ENCODE results near the gene CTAG1A. TPM values are rescaled to one million over a fixed set of nuclear protein-coding genes. Genes with fewer than 3 reads are reported as not detected.
"Not testable (repeated sequence)": the region's sequence is repeated elsewhere in the genome, so short reads cannot be mapped to it uniquely, and the experiment has no call there.

CTAG1A gene
- polyA plus RNA-seq, 1 experiment = not detected

DNA sequence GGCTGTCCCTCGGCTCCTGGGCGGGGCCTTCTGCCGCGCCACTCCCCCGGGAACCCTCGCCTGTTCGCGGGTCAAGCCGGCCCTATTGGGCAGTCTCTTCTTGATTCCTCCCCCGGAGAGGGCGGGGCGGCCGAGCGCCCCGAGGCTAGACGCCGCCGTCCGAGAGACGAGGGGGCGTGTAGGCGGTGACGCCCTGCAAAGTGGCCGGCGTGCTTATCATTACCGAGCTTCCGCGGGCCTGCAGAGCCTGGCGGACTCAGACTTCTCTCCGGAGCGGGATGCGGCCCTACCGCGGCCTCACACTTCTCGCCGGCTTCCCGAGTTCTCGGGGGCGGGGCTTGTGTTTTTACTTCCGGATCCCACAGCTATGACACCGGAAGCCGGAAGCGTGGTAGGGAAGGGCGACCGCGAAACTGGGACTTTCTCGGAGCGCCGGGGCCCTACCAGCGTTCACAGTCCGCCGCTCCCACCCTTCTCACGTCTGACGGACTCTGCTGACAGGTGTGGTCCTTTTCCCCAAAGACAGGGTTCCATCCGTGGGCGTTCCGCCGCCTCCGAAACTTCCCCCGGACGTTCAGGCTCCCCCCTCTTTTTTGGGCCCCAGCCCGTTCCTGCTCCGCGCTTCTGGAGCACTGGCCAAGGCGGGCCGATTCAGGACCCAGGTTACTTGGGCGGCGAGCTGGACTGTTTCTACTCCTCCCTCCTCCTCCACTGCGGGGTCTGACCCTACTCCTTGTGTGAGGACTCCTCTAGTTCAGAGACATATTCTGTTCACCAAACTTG, 37.5 kb upstream of the CTAG1A start, which contains the start of gene IKBKG:
IKBKG (plus strand) TSS at position 376 of the 783 bp plus-strand sequence. CDS start 4,383 bp downstream, outside the sequence.
- DNase-seq (ENCODE audit: low read depth, low spot score) = peak; percentile 74
- no peaks in the 10 kb centered on the region for H3K27me3 ChIP-seq (ENCODE audit: control insufficient read depth, insufficient read depth, low read length)
- TF ChIP-seq, protein P1, sequence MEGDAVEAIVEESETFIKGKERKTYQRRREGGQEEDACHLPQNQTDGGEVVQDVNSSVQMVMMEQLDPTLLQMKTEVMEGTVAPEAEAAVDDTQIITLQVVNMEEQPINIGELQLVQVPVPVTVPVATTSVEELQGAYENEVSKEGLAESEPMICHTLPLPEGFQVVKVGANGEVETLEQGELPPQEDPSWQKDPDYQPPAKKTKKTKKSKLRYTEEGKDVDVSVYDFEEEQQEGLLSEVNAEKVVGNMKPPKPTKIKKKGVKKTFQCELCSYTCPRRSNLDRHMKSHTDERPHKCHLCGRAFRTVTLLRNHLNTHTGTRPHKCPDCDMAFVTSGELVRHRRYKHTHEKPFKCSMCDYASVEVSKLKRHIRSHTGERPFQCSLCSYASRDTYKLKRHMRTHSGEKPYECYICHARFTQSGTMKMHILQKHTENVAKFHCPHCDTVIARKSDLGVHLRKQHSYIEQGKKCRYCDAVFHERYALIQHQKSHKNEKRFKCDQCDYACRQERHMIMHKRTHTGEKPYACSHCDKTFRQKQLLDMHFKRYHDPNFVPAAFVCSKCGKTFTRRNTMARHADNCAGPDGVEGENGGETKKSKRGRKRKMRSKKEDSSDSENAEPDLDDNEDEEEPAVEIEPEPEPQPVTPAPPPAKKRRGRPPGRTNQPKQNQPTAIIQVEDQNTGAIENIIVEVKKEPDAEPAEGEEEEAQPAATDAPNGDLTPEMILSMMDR (IDR thresholded peaks at IDR 0.05; ENCODE audit: low read depth, low read length) = no peak
- no peaks in the 10 kb centered on the region for H3K9me3 ChIP-seq (ENCODE audit: control insufficient read depth, insufficient read depth, low read length)
- POLR2A ChIA-PET = interaction anchor here (0.9 kb wide), 1 partner anchor 30 kb away, joined by 3 read pairs; no protein-coding TSS in a partner anchor
- CTCF ChIA-PET = interaction anchor here (1.4 kb wide), 1 partner anchor 202 kb away, joined by 5 read pairs; no protein-coding TSS in a partner anchor
- H3K4me3 ChIP-seq (ENCODE audit: low read depth, low read length) = peak within 1 kb of the TSS; percentile 79
- peak within 1 kb of the TSS; percentile 93 for H3K27ac ChIP-seq (ENCODE audit: low read depth, low read length)

DNA sequence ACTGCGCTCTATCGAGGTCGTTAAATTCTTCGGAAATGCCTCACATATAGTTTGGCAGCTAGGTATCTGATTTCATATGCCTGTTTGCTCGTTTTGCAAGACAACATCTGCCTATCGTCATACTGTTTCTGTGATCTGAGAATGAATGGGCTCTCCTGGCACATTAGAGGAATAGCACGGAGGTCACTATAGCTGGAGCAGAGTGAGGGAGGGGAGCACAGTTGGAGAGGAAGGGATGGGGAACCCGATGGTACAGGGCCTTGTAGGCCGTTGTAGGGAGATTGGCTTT, 37.0 kb upstream of the CTAG1A start:
- H3K4me3 ChIP-seq (ENCODE audit: low read depth, low read length) = peak overlapping the region; percentile 79
- no peaks in the 10 kb centered on the region for H3K9me3 ChIP-seq (ENCODE audit: control insufficient read depth, insufficient read depth, low read length)
- TF ChIP-seq, protein P1 (IDR thresholded peaks at IDR 0.05; ENCODE audit: low read depth, low read length) = no peak
- ChIA-PET CTCF (interaction anchor here (1.4 kb wide), 1 partner anchor 202 kb away, joined by 5 read pairs; no protein-coding TSS in a partner anchor), POLR2A (no interaction called here)
- H3K27ac ChIP-seq (ENCODE audit: low read depth, low read length) = peak overlapping the region; percentile 93
- DNase-seq (ENCODE audit: low read depth, low spot score) = no peak
- H3K27me3 ChIP-seq (ENCODE audit: control insufficient read depth, insufficient read depth, low read length) = no peaks in the 10 kb centered on the region

DNA sequence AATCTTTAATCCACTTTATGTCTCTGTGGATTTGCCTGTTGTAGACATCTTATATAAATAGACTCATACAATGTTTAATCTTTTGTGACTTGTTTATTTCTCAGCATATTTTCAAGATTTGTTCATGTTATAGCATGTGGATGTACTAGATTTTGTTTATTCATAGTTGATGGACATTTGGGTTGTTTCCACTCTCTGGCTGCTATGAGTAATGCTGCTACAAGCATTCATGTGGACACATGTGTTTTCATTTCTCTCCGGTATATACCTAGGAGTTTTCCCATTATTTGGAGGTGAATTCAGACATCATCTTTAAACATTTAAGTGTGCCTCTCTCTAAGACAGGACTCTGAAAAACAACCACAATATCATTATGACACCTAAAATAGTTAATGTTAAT, 35.2 kb upstream of the CTAG1A start:
- H3K27ac ChIP-seq (ENCODE audit: low read depth, low read length) = peak overlapping the region; percentile 31
- H3K9me3 ChIP-seq (ENCODE audit: control insufficient read depth, insufficient read depth, low read length) = no peaks in the 10 kb centered on the region
- TF ChIP-seq, protein P1 (IDR thresholded peaks at IDR 0.05; ENCODE audit: low read depth, low read length) = no peak
- DNase-seq (ENCODE audit: low read depth, low spot score) = no peak
- ChIA-PET POLR2A (interaction anchor here (0.7 kb wide), 1 partner anchor 182 kb away, joined by 5 read pairs; no protein-coding TSS in a partner anchor), CTCF (no interaction called here)
- no peaks in the 10 kb centered on the region for H3K27me3 ChIP-seq (ENCODE audit: control insufficient read depth, insufficient read depth, low read length)
- peak overlapping the region; percentile 34 for H3K4me3 ChIP-seq (ENCODE audit: low read depth, low read length)

DNA sequence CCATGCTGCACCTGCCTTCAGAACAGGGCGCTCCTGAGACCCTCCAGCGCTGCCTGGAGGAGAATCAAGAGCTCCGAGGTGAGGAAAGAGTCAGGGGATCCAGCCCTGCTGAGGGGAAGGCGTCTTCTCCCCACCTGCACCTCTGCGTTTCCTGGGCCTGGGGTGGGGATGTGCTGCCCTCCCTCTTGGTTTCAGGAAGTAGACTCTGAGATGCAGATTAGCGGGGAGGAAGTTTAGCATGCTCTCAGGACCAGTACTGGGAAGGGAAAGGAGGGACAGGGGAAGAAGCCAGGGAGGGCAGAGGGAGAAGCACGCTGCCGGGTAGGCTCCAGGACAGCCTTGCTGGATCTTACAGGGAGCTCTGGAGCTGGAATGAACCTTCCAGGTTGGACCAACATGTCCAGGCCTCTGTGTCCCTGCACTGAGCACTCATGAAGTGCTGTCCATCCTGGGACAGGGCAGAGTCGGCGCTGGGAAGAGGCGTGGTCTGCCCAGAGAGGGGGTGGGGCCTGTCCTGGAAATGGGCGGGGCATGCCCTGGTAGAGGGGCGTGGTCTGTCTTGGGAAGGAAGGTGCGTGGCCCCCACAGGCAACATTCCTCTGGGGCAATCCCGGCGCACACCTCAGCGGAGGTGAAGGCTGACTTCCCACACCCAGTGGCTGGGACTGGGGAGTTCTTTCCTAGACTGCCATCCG, 32.7 kb upstream of the CTAG1A start:
- H3K27me3 ChIP-seq (ENCODE audit: control insufficient read depth, insufficient read depth, low read length); CTCF ChIA-PET; POLR2A ChIA-PET; H3K4me3 ChIP-seq (ENCODE audit: low read depth, low read length); DNase-seq (ENCODE audit: low read depth, low spot score); H3K27ac ChIP-seq (ENCODE audit: low read depth, low read length); H3K9me3 ChIP-seq (ENCODE audit: control insufficient read depth, insufficient read depth, low read length): not testable (repeated sequence)

DNA sequence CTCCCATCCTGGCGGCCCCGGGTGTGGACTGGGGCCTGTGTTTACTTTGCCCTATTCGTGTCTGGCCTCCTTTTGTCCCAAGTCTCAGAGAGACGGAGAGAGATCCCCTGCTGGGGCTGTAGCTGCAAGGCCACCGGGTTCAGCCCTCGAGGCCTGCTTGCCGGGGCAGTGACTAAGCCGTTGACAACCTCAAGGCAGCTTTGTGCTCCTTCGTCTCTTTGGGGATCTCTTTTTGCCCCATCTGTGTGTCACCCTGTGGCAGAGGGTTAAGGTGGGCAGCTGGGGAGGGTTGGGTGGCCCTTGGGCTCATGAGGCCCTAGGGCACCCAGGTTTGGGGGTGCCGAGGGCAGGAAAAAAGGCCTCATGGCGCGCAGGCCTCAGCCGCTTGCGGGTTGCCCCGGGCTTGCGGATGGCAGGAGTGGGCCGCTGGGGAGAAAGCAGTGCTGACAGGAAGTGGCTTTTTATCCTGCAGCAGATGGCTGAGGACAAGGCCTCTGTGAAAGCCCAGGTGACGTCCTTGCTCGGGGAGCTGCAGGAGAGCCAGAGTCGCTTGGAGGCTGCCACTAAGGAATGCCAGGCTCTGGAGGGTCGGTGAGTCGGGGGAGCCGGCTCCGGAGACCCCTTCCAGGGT, 26.8 kb upstream of the CTAG1A start:
- POLR2A ChIA-PET; H3K27ac ChIP-seq (ENCODE audit: low read depth, low read length); H3K9me3 ChIP-seq (ENCODE audit: control insufficient read depth, insufficient read depth, low read length); CTCF ChIA-PET; DNase-seq (ENCODE audit: low read depth, low spot score); H3K4me3 ChIP-seq (ENCODE audit: low read depth, low read length); H3K27me3 ChIP-seq (ENCODE audit: control insufficient read depth, insufficient read depth, low read length): not testable (repeated sequence)

DNA sequence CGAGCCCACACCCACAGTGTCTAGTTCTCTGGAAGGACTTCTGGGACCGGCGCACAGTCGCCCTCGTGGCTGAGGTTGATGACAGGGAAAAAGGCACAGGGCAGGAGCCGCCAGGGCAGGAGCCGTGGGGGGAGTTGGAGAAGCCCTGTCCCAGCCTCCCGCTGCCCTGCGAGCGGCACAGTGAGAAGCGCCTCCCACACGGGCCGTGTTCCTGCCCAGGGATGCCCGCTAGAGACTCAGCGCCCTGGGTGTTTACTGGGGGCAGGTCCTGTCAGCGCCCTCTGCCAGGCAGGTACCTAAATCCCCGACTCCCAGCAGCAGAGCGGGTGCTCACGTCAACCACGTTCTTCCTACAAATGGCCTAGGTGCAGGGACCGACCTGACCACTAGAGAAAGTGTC, 26.0 kb upstream of the CTAG1A start:
- DNase-seq (ENCODE audit: low read depth, low spot score); CTCF ChIA-PET: not testable (repeated sequence)

DNA sequence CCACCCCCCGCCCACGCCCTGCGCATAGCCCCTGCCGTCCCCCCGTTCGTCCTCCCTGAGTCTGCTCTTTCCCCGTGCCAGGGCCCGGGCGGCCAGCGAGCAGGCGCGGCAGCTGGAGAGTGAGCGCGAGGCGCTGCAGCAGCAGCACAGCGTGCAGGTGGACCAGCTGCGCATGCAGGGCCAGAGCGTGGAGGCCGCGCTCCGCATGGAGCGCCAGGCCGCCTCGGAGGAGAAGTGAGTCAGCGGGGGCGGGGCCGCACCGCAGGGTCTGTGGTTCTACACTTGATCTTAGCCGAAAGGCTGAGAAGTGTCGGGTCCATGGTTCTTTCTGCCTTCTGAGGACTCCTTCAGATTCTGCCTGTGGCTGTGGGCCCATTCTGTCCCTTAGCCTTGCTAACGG, 24.6 kb upstream of the CTAG1A start:
- H3K4me3 ChIP-seq (ENCODE audit: low read depth, low read length); H3K27me3 ChIP-seq (ENCODE audit: control insufficient read depth, insufficient read depth, low read length); DNase-seq (ENCODE audit: low read depth, low spot score); POLR2A ChIA-PET; H3K9me3 ChIP-seq (ENCODE audit: control insufficient read depth, insufficient read depth, low read length); CTCF ChIA-PET; H3K27ac ChIP-seq (ENCODE audit: low read depth, low read length): not testable (repeated sequence)

More for the DNA sequence above, 26.0 kb upstream of the CTAG1A start:
- H3K4me3 ChIP-seq (ENCODE audit: low read depth, low read length); POLR2A ChIA-PET; H3K27me3 ChIP-seq (ENCODE audit: control insufficient read depth, insufficient read depth, low read length); H3K27ac ChIP-seq (ENCODE audit: low read depth, low read length); H3K9me3 ChIP-seq (ENCODE audit: control insufficient read depth, insufficient read depth, low read length): not testable (repeated sequence)

DNA sequence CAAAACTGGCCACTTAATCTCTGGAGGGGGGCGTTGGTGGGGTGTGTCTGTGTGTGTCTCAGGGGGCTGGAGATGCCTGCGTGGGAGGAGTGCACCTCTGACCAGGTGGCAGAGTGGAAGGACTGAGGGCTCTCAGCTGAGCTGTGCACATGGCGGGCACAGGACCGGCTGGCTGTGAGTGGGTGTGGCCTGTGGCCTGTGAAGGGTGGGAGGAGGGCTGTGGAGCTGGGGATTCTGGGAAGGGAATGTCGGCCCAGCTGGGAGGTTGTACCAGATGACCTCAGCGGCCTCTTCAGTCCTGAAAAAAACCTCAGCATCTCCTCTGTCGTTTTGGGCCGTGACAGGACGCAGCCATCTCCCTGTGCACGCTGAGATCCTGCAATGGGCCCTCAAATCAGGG, 22.6 kb upstream of the CTAG1A start:
- DNase-seq (ENCODE audit: low read depth, low spot score); CTCF ChIA-PET; H3K27me3 ChIP-seq (ENCODE audit: control insufficient read depth, insufficient read depth, low read length): not testable (repeated sequence)

DNA sequence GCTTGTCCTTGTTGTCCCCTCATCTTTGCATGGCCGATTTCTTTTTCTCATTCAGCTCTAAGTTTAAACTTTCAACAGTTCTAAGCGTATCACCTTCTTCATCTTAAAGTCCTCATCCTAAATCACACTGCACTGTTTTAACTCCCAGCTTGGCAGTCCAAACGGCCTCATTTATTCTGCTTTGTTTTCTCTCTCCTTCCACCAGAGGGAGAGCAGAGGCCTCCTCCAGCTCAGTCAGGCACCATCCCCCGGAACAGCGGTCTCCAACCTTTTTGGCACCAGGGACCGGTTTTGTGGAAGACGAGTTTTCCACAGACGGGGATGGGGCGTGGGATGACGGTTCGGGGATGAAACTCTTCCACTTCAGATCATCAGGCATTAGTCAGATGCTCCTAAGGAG, 14.6 kb upstream of the CTAG1A start:
- H3K9me3 ChIP-seq (ENCODE audit: control insufficient read depth, insufficient read depth, low read length); H3K27me3 ChIP-seq (ENCODE audit: control insufficient read depth, insufficient read depth, low read length); CTCF ChIA-PET; DNase-seq (ENCODE audit: low read depth, low spot score); H3K4me3 ChIP-seq (ENCODE audit: low read depth, low read length); POLR2A ChIA-PET; H3K27ac ChIP-seq (ENCODE audit: low read depth, low read length): not testable (repeated sequence)

More for the DNA sequence above, 22.6 kb upstream of the CTAG1A start:
- H3K27ac ChIP-seq (ENCODE audit: low read depth, low read length); H3K9me3 ChIP-seq (ENCODE audit: control insufficient read depth, insufficient read depth, low read length); H3K4me3 ChIP-seq (ENCODE audit: low read depth, low read length); POLR2A ChIA-PET: not testable (repeated sequence)

Data from AG04450 (cell line).